HG03066 (cell line): ENCODE measurements around the gene SLC35B4.
A peak's percentile ranks its signal among the peaks of the same experiment; 100 is the strongest.
"Not testable (repeated sequence)": the region's sequence is repeated elsewhere in the genome, so short reads cannot be mapped to it uniquely, and the experiment has no call there.

Experiments used
- ATAC-seq: cut with Tn5 transposase; IDR thresholded peaks from one replicate; pipeline ENCODE4 v1.9.1; 2021; ENCODE audit warnings: low read depth; ENCODE audit not compliant: unreplicated experiment

The SLC35B4 gene

GRCh38 chr7:134297489-134297888 lies 19.2 kb downstream of the SLC35B4 start:
- ATAC-seq: no peak

- not testable (repeated sequence) for ATAC-seq
Observed at GRCh38 chr7:134295982-134296381, 20.7 kb downstream of the SLC35B4 start.

- ATAC-seq: peak; percentile 100
Observed at GRCh38 chr7:134293002-134293740, 23.6 kb downstream of the SLC35B4 start.

GRCh38 chr7:134290286-134290685 lies 26.4 kb downstream of the SLC35B4 start:
- ATAC-seq: no peak

GRCh38 chr7:134289841-134290240 lies 26.9 kb downstream of the SLC35B4 start:
- no peak for ATAC-seq

- no peak for ATAC-seq
Observed at GRCh38 chr7:134289423-134289822, 27.3 kb downstream of the SLC35B4 start.

GRCh38 chr7:134287916-134288659 lies 28.6 kb downstream of the SLC35B4 start:
- ATAC-seq: no peak

GRCh38 chr7:134284952-134285351 lies 31.8 kb downstream of the SLC35B4 start:
- ATAC-seq: no peak

- no peak for ATAC-seq
Observed at GRCh38 chr7:134284011-134284410, 32.7 kb downstream of the SLC35B4 start.

- ATAC-seq: no peak
Observed at GRCh38 chr7:134280508-134280907, 36.2 kb downstream of the SLC35B4 start.

GRCh38 chr7:134279898-134280297 lies 36.8 kb downstream of the SLC35B4 start:
- ATAC-seq: no peak

GRCh38 chr7:134279336-134279735 lies 37.4 kb downstream of the SLC35B4 start:
- ATAC-seq: no peak

- ATAC-seq: no peak
Observed at GRCh38 chr7:134278502-134279153, 38.1 kb downstream of the SLC35B4 start.

GRCh38 chr7:134276951-134277350 lies 39.8 kb downstream of the SLC35B4 start:
- ATAC-seq: no peak

- ATAC-seq: no peak
Observed at GRCh38 chr7:134262322-134262721, 54.4 kb downstream of the SLC35B4 start.

- ATAC-seq: no peak
Observed at GRCh38 chr7:134255814-134256213, 60.9 kb downstream of the SLC35B4 start.

GRCh38 chr7:134254311-134254710 lies 62.4 kb downstream of the SLC35B4 start:
- no peak for ATAC-seq

GRCh38 chr7:134248196-134248595 lies 68.5 kb downstream of the SLC35B4 start:
- no peak for ATAC-seq

GRCh38 chr7:134246761-134247160 lies 70.0 kb downstream of the SLC35B4 start:
- no peak for ATAC-seq

GRCh38 chr7:134246347-134246746 lies 70.4 kb downstream of the SLC35B4 start:
- no peak for ATAC-seq

GRCh38 chr7:134245253-134245652 lies 71.5 kb downstream of the SLC35B4 start:
- no peak for ATAC-seq
